GM12878 (cell line): ENCODE data around the gene PPIF.

Source experiments
- CEBPB ChIP-seq, 2 experiments: fragments of 150-350 bp in 1 of 2; IDR thresholded peaks; 2 replicates each; pipeline ENCODE4 v1.6.1; 2012 to 2014; ENCODE audit warnings: low read depth in 2 of 2, low read length in 2 of 2, borderline replicate concordance in 1 of 2, inconsistent platforms in 1 of 2
- EP300 ChIP-seq, 2 experiments: fragments of 150-350 bp in 1 of 2; IDR thresholded peaks; 2 replicates each; pipeline ENCODE4 v1.6.1; 2011 to 2012; ENCODE audit warnings: low read depth in 2 of 2, low read length in 2 of 2, borderline replicate concordance in 1 of 2, improper control_type of control experiment in 1 of 2, inconsistent platforms in 1 of 2; ENCODE audit not compliant: control insufficient read depth in 1 of 2
- EZH2 ChIP-seq: IDR thresholded peaks from 2 replicates; pipeline ENCODE4 v1.6.1; 2012; ENCODE audit warnings: low read depth, mild to moderate bottlenecking, control low read depth, inconsistent platforms, low read length, borderline replicate concordance; ENCODE audit not compliant: control insufficient read depth
- HCFC1 ChIP-seq: fragments of 150-350 bp; IDR thresholded peaks from 2 replicates; pipeline ENCODE4 v1.6.1; 2014; ENCODE audit warnings: low read length
- MXI1 ChIP-seq: fragments of 150-350 bp; IDR thresholded peaks from 2 replicates; pipeline ENCODE4 v1.6.1; 2011; ENCODE audit warnings: low read depth, mild to moderate bottlenecking, inconsistent platforms, low read length, improper control_type of control experiment
- POLR2AphosphoS5 ChIP-seq: IDR thresholded peaks from 2 replicates; pipeline ENCODE4 v1.6.1; 2011; ENCODE audit warnings: mild to moderate bottlenecking, low read length, inconsistent platforms
- RFX5 ChIP-seq: IDR thresholded peaks from 2 replicates; pipeline ENCODE4 v1.6.1; 2011; ENCODE audit warnings: low read depth, low read length, improper control_type of control experiment
- SP1 ChIP-seq: IDR thresholded peaks from one replicate; pipeline ENCODE4 v1.6.1; 2011; ENCODE audit warnings: low read depth, low read length
- TCF12 ChIP-seq: IDR thresholded peaks from 2 replicates; pipeline ENCODE4 v1.6.1; 2011; ENCODE audit warnings: low read depth, mild to moderate bottlenecking, low read length
- TF ChIP-seq, protein P1 (sequence below), 3 experiments: IDR thresholded peaks in 2 of 3; conservative IDR thresholded peaks in 1 of 3; 2 replicates each; pipeline ENCODE4 v1.5.1; 2011; ENCODE audit warnings: low read depth in 3 of 3, low read length in 3 of 3, mild to moderate bottlenecking in 3 of 3, control low read depth in 2 of 3, moderate library complexity in 2 of 3, inconsistent platforms in 1 of 3, mixed read lengths in 1 of 3; ENCODE audit not compliant: control insufficient read depth in 2 of 3, insufficient read depth in 1 of 3; ENCODE audit errors: extremely low read depth in 1 of 3

DNA sequence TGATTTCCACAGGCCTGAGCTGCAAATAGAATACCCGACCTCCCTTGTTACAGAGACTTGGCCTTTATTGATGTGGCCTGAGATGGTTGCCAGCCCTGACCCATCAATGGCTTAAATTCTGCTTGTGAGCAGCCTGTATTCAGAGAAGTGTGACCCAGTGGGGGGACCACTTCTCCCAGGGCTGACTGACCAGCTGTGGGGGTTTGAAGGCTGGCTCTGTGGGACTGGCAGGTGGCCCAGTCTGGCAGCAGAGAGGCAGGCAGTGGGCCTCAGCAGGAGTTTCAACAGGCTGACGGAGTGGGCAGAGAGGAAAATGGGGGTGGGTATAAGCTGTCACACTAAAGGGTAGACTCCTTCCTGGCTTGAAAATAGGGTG, 12.2 kb upstream of the PPIF start:
- TF ChIP-seq, protein P1, sequence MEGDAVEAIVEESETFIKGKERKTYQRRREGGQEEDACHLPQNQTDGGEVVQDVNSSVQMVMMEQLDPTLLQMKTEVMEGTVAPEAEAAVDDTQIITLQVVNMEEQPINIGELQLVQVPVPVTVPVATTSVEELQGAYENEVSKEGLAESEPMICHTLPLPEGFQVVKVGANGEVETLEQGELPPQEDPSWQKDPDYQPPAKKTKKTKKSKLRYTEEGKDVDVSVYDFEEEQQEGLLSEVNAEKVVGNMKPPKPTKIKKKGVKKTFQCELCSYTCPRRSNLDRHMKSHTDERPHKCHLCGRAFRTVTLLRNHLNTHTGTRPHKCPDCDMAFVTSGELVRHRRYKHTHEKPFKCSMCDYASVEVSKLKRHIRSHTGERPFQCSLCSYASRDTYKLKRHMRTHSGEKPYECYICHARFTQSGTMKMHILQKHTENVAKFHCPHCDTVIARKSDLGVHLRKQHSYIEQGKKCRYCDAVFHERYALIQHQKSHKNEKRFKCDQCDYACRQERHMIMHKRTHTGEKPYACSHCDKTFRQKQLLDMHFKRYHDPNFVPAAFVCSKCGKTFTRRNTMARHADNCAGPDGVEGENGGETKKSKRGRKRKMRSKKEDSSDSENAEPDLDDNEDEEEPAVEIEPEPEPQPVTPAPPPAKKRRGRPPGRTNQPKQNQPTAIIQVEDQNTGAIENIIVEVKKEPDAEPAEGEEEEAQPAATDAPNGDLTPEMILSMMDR (IDR thresholded peaks at IDR 0.05 in 2 of 3, conservative IDR thresholded peaks at IDR 0.05 in 1 of 3; ENCODE audit: control insufficient read depth in 2 of 3, extremely low read depth in 1 of 3, insufficient read depth in 1 of 3, low read depth in 3 of 3, low read length in 3 of 3) = no peak
- TF ChIP-seq CEBPB (IDR thresholded peaks at IDR 0.05; ENCODE audit: borderline replicate concordance in 1 of 2, low read depth in 2 of 2, low read length in 2 of 2) (no peak), HCFC1 (no peak), TCF12 (no peak), RFX5 (no peak), EP300 (IDR thresholded peaks at IDR 0.05; ENCODE audit: borderline replicate concordance in 1 of 2, control insufficient read depth in 1 of 2, low read depth in 2 of 2, low read length in 2 of 2) (no peak), POLR2AphosphoS5 (no peak), EZH2 (no peak), MXI1 (no peak), SP1 (no peak)
